ENCODE measurements around the gene ANO8. TPM values are rescaled to one million over a fixed set of nuclear protein-coding genes. Genes with fewer than 3 reads are reported as not detected.
A peak's percentile ranks its signal among the peaks of the same experiment; 100 is the strongest.

Gene ANO8
- total and polyA plus RNA-seq, 2 experiments from 2014 or later = 4.5 to 24.9 TPM

- Histone ChIP-seq H3K79me2 (replicated peaks; ENCODE audit: insufficient read depth) (no peaks in the 10 kb centered on the region), H3K27me3 (ENCODE audit: insufficient read depth) (no peaks in the 10 kb centered on the region), H3F3A (replicated peaks; ENCODE audit: low read depth) (no peaks in the 10 kb centered on the region), H4K20me1 (replicated peaks; ENCODE audit: insufficient read depth) (no peaks in the 10 kb centered on the region), H3K4me2 (no peak overlapping the region), H3K36me3 (ENCODE audit: insufficient read depth) (no peaks in the 10 kb centered on the region), H3K9me2 (ENCODE audit: insufficient read depth) (no peaks in the 10 kb centered on the region), H3K27ac (ENCODE audit: low read depth) (no peak overlapping the region), H2AFZ (no peak overlapping the region), H3K4me3 (no peak overlapping the region), H3K4me1 (ENCODE audit: insufficient read depth) (peaks cover 6% of the 10 kb centered on the region; the same call in 1 of the 2 replicates)
- ATAC-seq = no peak
- H3K4me3 Mint-ChIP-seq = no peak overlapping the region
- no peak overlapping the region for H3K27ac Mint-ChIP-seq
- H3K9me3 Mint-ChIP-seq = no peaks in the 10 kb centered on the region
- TF ChIP-seq, protein P1, sequence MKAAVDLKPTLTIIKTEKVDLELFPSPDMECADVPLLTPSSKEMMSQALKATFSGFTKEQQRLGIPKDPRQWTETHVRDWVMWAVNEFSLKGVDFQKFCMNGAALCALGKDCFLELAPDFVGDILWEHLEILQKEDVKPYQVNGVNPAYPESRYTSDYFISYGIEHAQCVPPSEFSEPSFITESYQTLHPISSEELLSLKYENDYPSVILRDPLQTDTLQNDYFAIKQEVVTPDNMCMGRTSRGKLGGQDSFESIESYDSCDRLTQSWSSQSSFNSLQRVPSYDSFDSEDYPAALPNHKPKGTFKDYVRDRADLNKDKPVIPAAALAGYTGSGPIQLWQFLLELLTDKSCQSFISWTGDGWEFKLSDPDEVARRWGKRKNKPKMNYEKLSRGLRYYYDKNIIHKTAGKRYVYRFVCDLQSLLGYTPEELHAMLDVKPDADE (IDR thresholded peaks at IDR 0.05) = no peak
- TF ChIP-seq, protein P2, sequence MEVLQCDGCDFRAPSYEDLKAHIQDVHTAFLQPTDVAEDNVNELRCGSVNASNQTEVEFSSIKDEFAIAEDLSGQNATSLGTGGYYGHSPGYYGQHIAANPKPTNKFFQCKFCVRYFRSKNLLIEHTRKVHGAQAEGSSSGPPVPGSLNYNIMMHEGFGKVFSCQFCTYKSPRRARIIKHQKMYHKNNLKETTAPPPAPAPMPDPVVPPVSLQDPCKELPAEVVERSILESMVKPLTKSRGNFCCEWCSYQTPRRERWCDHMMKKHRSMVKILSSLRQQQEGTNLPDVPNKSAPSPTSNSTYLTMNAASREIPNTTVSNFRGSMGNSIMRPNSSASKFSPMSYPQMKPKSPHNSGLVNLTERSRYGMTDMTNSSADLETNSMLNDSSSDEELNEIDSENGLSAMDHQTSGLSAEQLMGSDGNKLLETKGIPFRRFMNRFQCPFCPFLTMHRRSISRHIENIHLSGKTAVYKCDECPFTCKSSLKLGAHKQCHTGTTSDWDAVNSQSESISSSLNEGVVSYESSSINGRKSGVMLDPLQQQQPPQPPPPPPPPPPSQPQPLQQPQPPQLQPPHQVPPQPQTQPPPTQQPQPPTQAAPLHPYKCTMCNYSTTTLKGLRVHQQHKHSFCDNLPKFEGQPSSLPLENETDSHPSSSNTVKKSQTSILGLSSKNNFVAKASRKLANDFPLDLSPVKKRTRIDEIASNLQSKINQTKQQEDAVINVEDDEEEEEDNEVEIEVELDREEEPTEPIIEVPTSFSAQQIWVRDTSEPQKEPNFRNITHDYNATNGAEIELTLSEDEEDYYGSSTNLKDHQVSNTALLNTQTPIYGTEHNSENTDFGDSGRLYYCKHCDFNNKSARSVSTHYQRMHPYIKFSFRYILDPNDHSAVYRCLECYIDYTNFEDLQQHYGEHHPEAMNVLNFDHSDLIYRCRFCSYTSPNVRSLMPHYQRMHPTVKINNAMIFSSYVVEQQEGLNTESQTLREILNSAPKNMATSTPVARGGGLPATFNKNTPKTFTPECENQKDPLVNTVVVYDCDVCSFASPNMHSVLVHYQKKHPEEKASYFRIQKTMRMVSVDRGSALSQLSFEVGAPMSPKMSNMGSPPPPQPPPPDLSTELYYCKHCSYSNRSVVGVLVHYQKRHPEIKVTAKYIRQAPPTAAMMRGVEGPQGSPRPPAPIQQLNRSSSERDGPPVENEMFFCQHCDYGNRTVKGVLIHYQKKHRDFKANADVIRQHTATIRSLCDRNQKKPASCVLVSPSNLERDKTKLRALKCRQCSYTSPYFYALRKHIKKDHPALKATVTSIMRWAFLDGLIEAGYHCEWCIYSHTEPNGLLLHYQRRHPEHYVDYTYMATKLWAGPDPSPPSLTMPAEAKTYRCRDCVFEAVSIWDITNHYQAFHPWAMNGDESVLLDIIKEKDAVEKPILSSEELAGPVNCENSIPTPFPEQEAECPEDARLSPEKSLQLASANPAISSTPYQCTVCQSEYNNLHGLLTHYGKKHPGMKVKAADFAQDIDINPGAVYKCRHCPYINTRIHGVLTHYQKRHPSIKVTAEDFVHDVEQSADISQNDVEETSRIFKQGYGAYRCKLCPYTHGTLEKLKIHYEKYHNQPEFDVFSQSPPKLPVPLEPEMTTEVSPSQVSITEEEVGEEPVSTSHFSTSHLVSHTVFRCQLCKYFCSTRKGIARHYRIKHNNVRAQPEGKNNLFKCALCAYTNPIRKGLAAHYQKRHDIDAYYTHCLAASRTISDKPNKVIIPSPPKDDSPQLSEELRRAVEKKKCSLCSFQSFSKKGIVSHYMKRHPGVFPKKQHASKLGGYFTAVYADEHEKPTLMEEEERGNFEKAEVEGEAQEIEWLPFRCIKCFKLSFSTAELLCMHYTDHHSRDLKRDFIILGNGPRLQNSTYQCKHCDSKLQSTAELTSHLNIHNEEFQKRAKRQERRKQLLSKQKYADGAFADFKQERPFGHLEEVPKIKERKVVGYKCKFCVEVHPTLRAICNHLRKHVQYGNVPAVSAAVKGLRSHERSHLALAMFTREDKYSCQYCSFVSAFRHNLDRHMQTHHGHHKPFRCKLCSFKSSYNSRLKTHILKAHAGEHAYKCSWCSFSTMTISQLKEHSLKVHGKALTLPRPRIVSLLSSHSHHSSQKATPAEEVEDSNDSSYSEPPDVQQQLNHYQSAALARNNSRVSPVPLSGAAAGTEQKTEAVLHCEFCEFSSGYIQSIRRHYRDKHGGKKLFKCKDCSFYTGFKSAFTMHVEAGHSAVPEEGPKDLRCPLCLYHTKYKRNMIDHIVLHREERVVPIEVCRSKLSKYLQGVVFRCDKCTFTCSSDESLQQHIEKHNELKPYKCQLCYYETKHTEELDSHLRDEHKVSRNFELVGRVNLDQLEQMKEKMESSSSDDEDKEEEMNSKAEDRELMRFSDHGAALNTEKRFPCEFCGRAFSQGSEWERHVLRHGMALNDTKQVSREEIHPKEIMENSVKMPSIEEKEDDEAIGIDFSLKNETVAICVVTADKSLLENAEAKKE (CRISPR knock-in tag; IDR thresholded peaks at IDR 0.05) = no peak
- TF ChIP-seq ZNF331 (CRISPR knock-in tag; IDR thresholded peaks at IDR 0.05; ENCODE audit: low read depth) (no peak), CREB1 (CRISPR knock-in tag; IDR thresholded peaks at IDR 0.05; ENCODE audit: low read depth) (0 out of 2 replicates have a peak, but pooled peaks have one; percentile 61), ZNF114 (CRISPR knock-in tag; IDR thresholded peaks at IDR 0.05) (no peak), CTCF (conservative IDR thresholded peaks at IDR 0.05; ENCODE audit: low read depth in 2 of 2) (no peak), JUNB (IDR thresholded peaks at IDR 0.05; ENCODE audit: unreplicated experiment) (no peak)
- peaks cover 18% of the 10 kb centered on the region for H3K4me1 Mint-ChIP-seq
- H3K27me3 Mint-ChIP-seq (ENCODE audit: insufficient read depth, low read depth, poor library complexity) = peaks cover 22% of the 10 kb centered on the region
- no peak for DNase-seq (ENCODE audit: low spot score)
- H3K36me3 Mint-ChIP-seq (ENCODE audit: low read depth) = no peaks in the 10 kb centered on the region
These were observed 17.3 kb upstream of the ANO8 start for GRCh38 chr19:17351815-17352435.
